OCI-M1 (cell line): Measurements from ENCODE around the gene COMMD9.

Experiments
- DNase-seq: peaks from one replicate; lab custom pipeline; 2025; lab: John Stamatoyannopoulos, UW

COMMD9 gene

GRCh38 chr11:36257351-36257750, 31.9 kb downstream of the COMMD9 start:
- no peak for DNase-seq

GRCh38 chr11:36254713-36255112, 34.5 kb downstream of the COMMD9 start:
- no peak for DNase-seq

- DNase-seq, result peak; percentile 19
Measured at GRCh38 chr11:36253238-36253637, 36.0 kb downstream of the COMMD9 start.

- DNase-seq, result no peak
Measured at GRCh38 chr11:36251823-36252222, 37.4 kb downstream of the COMMD9 start.

DNA sequence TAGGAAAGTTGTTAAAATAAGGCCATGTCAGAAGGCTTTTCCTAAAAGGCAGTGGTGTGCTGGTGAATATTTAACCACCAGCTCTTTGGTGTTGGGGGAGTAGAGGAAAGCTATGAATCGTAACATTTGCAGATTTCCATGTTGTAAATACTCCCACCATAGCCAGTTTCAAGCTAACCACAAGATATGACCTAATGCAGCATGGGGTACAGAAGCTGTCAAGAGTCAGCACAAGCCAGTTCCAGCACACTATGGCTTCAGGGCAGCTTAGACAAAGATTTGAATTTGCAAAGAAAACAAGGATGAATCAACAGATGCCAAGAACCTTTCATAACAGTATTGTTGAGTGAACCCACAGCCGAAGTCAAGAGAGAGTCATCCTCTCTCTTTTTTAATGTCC, 40.0 kb downstream of the COMMD9 start:
- DNase-seq, result peak; percentile 45

GRCh38 chr11:36248436-36248835, 40.8 kb downstream of the COMMD9 start:
- DNase-seq, result no peak

GRCh38 chr11:36247493-36247892, 41.7 kb downstream of the COMMD9 start:
- DNase-seq, result no peak

DNA sequence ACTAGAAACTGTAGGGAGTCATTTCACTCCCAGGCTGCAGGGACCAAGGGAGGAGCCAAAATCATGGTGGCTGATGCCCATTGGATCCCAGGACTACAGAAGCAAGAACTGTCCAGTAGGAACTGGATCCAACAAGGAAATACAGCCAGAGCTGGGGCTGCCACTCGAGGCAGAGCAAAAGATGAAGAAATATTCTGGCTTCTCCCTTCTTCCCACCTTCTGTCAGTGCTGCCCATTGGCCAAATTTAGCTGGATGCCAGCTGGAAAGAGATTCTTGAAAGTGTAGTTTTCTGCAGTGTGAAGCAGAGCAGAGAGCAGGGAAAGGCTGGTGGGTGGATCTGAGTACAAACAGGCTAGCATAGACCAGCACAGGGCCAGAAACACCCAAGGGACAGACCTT, 45.6 kb downstream of the COMMD9 start:
- DNase-seq, result no peak

DNA sequence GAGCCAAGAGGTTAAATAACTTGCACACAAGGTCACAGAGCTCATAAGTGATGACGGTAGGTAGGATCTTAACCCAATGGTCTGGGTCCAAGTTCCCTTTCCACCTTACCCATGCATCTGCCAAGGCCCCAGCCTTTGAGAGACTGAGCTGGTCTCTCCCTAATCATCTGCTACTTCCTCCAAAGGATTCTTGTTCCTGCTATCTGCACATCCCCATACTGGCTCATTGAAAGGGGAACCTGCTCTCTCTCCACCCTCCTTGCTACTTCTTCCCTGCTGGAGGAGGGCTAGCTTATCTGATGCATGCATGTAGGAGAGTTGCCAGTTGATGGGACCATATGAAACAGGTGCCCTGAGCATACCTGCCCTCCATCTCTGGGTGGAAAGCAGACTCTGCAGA, 47.7 kb downstream of the COMMD9 start:
- DNase-seq, result peak; percentile 40

GRCh38 chr11:36240801-36241200, 48.4 kb downstream of the COMMD9 start:
- DNase-seq, result no peak

DNA sequence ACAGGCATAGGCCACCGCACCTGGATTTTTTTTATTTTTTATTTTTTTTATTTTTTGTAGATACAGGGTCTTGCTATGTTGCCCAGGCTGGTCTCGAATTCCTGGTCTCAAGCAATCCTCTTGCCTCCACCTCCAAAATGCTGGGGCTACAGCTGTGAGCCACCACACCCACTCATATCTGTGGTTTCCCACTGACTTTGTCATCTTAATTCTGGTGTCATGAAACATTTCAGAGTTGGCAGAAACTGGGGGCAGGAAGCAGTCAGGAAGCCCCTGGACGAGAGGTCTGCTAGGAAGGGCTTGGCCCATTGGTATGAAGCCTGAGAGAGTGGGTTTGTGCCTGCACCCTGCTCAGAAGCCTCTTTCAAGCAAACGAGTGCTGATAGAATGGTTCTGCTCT, 49.1 kb downstream of the COMMD9 start:
- no peak for DNase-seq

- no peak for DNase-seq
Measured at GRCh38 chr11:36239636-36240035, 49.6 kb downstream of the COMMD9 start.

DNA sequence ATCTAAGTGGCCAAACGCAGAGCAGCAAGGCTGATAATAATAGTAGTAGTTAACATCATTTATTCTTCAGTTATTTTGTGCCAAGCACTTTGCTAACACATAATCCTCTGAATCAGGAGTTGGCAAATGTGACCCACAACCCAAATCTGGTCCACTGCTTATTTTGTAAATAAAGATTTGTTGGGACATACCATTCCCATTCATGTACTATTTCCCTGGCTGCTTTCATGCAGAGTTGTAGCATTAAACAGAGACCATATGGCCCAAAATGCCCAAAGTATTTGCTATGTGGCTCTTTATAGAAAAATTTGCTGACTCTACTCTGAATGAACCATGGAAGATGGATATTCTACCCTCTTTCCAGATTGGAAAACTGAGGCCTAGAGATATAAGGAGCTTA, 50.3 kb downstream of the COMMD9 start:
- no peak for DNase-seq

DNA sequence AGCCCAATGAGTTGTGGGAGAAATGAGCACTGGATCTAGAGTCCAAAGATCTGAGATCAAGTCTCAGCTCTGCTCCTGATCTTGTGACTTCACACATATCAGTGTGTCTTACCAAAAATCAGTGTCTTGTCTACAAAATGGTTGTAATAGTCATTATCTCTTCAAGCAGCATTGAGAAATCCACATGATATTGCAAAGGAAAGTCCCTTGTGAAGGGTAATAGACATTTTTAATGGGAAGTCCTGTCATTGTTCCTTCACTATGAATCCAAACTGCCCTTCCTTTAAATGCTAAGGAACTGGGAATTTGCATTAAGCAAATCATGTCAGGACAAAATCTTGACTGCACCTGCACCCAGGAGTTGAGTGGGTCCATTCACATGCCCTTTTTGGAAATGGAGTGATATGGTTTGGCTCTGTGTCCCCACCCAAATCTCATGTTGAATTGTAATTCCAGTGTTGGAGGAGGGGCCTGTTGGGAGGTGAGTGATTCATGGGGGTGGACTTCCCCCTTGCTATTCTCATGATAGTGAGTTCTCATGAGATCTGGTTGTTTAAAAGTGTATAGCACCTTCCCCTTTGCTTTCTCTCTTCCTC, 51.1 kb downstream of the COMMD9 start:
- DNase-seq, result no peak

DNA sequence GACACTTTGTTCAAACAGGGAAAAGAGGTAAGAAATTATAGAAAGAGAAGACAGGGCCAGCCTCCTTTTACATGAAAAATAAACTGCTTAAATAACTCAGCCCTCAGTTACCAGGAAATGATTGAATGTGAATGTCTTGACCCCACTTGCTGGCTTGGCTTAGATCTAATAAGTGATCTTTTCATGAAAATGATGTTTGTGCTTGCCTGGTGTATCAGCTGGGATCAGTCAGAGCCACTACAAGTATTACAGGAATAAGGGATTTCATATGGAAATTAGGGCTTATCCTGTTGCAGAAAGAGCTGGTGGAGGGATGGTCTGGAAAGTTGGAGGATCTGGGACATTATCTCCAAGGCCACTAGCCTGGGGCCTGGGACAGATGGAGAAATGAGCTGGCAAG, 51.8 kb downstream of the COMMD9 start:
- DNase-seq, result no peak

GRCh38 chr11:36235750-36236149, 53.5 kb downstream of the COMMD9 start:
- DNase-seq, result no peak

DNA sequence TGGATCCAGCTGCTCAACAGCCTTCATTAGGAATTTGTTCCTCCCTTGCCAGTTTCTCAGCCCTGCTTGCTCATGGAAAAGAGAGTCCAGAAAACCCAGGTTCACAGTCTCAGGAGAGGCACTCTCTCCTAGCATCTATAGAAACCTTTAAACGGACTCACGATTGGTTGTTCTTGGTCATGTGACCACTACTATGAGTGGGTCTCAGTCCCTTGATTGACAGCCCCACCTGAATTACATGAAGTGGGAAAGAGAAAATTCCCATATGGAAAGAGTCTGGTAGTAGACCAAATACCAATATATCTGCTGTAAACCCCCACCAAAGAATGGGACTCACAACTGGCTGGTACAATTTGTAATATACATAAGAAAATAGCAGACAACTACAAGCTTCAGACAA, 54.4 kb downstream of the COMMD9 start:
- DNase-seq, result no peak

DNA sequence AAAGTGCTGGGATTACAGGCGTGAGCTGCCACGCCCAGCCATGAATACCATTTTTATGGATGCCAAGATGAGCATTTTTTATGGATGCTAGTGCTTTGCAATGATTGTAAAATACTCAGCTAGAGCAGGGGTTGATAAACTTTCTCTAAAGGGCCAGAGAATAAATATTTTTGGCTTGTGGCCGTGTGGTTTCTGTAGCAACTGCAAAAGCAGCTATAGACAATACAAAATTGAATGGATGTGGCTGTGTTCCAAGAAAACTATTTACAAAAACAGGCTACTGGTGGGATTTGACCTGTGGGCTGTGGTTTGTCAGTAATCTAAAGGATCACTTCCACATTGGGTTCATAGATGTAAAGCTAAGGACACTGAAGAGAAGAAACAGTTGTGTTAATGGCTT, 56.0 kb downstream of the COMMD9 start:
- no peak for DNase-seq

DNA sequence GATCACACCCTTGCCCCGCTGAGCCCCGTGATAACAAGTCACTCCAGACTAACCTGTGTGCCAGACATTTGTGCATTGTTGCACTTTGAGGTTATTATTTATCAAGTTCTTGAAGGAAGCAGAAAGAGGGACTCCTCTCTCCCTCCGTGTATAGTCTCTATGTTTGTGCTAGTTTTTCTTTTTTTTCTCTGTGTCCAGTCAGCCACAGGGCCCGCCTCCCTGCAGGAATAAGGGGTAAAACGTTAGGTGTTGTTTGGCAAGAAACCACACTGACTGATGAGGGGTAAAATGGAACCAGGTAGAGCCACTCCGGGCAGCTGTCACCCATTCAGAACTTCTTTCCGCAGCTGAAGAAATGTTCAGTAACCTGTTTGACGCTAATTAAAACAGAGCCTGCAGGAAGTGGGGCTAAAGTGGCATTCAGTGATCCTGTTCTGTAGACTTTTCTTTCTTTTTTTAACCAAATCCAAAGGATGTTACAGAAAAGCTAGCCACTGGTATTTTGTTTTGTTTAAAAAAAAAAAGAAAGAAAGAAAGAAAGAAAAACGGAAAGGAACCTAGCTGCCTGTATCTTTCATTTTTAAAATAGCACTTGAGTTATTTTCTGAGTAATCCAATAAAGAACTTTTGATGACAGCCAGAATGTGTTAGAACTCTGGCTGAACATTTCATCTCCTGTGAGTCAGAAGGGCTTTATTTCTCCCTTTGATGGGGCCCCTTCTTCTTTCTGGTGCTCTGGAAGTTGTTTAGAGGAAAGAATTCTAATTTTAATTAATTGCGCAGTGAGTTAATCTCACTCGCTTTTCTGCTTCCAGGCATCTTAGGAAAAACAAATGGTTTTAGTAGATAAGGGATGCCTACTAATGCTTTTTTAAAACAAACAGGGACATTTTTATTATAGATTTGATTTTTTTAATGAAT, 58.2 kb downstream of the COMMD9 start:
- DNase-seq, result no peak

DNA sequence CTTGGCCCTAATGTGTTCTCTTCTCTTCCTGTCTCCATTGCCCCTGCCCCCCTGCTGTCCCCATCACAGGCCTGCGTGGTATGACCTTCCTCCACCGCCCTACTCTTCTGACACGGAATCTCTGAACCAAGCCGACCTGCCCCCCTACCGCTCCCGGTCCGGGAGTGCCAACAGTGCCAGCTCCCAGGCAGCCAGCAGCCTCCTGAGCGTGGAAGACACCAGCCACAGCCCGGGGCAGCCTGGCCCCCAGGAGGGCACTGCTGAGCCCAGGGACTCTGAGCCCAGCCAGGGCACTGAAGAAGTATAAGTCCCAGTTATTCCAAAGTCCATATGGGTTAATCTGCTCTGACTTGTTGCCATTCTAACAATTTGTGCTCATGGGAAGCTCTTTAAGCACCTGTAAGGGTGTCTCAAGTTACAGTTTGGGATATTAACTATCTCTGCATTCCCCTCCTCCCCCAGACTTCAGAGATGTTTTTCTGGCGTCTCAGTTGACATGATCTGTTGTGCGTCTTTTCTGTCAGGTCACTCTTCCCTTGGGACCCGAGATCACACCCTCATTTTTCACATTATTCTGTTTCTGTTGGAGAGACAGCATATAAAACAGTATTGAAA, 60.0 kb downstream of the COMMD9 start:
- DNase-seq, result no peak

GRCh38 chr11:36228689-36229088, 60.5 kb downstream of the COMMD9 start:
- no peak for DNase-seq

DNA sequence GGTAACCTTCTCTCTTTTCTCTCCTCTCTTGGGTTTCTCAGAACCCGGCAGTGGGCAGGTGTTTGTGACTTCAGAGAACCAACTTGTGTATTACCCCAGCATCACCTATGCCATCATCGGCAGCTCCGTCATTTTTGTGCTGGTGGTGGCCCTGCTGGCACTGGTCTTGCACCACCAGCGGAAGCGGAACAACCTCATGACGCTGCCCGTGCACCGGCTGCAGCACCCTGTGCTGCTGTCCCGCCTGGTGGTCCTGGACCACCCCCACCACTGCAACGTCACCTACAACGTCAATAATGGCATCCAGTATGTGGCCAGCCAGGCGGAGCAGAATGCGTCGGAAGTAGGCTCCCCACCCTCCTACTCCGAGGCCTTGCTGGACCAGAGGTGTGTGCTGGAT, 62.2 kb downstream of the COMMD9 start:
- no peak for DNase-seq

DNA sequence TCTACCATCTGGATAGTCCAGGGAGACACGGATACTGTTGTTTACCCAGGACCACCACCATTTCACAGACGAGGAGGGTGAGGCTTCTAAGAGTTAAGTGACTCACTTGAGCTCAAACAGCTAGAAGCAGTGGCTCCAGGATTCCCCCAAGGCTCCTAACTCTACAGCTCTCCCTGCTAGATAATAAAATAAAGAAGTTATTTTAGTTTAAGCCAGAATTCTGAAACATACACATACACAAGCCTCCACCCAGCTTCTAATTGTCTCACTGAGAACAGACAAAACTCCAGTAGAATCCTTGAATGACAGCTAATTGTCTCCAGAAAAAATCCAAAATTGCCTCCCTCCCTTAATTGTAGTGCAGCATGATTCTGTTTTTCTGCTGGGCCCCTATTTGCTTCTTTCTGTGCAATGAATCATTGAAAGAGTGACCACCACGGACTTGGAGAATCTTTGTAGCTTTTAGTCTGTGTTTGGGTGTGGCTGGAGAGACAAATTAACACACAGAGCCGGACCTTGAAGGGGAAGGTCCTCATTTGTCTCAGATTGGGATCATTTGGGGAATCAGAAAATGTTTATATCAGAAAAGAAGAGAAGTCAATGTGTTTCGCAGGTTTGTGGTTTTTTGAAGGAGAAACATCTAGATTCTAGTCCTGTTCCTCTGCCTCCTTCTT, 64.9 kb downstream of the COMMD9 start:
- no peak for DNase-seq
